ENCODE measurements around the gene ADM2.

Gene ADM2

DNA sequence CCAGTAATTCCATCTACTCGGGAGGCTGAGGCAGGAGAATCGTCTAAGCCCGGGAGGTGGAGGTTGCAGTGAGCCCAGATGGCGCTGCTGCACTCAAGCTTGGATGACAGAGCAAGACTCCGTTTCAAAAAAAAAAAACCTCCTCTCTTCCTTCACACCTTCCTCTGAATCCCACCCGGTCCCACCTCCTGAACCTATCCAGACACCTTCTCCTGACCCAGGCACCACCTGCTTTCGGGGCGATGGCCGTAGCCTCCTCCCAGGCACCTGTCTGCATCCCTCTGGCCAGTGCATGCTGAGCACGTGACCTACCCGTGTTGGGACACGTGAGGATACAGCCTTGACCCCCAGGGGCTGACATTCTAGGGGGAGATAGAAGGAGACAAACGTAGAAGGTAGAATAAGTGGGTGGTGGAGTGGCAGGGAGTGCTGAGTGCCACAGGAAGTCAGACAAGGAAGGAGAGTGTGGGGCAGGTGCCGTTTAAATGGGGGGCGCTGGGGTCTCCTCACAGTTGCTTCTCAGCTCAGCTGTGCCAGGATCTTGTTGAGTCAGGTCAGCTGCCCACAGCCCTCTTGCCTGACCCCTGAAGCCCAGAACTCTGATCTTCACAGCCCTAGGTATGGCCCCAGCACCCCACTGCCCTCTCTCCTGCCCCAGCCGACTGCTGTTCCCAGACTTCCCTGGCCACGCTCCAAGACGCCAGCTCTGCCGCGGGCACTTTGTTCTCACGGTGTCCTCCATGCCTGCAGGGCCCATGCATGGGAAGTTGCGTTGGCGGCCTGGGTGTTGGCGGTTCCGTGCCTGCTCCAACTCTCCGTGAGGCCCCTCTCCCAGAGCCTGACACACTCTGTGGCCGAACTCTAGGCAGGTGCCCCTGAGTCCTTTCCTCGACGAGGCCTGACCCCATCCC, 4.1 kb downstream of the ADM2 start:
- peak; percentile 32 for DNase-seq (ENCODE audit: low read depth)

DNA sequence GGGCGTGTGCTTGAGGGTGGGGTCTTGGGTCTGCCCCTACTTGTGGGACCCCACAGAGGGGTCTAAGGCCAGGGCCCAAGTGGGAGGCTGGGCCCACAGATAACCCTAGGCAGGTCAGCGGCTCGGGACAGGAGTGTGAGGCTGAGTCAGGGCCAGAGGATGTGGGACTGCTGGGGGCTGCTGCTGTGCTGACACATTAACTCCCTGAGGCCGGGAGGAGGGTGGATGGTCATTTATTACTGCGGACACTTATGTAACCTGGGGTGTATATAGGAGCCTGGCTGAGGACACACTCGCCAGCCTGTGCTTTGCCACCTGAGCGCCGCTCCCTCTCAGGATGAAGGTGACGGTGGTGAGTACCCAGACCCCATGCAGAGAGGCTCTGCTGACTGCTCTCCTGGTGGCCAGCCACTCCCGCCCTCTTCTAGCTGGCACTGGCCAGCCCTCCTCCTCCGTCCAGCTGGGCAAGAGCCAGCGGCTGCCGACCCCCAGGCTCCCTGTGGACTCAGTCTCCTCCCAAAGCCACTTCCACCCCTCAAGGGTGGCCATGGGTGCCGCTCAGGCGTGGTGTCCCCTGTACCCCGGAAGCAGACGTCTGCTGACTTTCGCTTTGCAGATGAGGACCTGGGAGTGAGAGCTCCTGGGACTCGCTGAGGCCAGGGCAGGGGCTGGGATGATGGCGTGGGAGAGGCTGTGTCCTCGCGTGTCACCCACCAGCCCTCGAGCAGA, 5.4 kb downstream of the ADM2 start, which contains the start of gene MIOX:
Gene MIOX (plus strand): TSS at position 299 of the 729 bp plus-strand sequence. CDS start 39 bp downstream, at position 338.
- peak; percentile 49 for DNase-seq (ENCODE audit: low read depth)

DNA sequence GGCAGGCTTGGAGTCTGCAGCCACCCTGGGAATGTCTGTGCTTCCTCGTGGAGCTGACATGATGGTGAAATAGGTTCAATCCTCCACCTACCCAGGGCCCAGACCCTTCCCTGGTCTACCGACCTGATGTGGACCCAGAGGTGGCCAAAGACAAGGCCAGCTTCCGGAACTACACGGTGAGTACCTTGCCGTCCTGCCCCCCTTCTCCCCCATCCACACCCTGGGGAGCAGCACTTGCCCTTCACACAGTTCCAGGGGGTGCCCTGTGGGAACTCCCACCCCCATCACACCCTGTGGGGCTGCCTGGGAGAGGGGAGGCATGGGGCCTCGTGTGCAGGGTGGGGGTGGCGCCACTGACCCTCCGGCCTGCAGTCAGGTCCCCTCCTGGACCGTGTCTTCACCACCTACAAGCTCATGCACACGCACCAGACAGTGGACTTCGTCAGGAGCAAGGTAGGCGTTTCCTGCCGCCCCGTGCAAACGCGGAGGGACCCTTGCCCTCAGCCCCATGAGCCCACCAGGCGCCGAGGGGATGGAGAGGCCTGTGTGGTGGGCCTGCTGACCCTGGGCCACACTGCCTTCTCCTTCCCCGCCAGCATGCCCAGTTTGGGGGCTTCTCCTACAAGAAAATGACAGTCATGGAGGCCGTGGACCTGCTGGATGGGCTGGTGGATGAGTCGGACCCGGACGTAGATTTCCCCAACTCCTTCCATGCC, 6.1 kb downstream of the ADM2 start:
- no peak for DNase-seq (ENCODE audit: low read depth)

DNA sequence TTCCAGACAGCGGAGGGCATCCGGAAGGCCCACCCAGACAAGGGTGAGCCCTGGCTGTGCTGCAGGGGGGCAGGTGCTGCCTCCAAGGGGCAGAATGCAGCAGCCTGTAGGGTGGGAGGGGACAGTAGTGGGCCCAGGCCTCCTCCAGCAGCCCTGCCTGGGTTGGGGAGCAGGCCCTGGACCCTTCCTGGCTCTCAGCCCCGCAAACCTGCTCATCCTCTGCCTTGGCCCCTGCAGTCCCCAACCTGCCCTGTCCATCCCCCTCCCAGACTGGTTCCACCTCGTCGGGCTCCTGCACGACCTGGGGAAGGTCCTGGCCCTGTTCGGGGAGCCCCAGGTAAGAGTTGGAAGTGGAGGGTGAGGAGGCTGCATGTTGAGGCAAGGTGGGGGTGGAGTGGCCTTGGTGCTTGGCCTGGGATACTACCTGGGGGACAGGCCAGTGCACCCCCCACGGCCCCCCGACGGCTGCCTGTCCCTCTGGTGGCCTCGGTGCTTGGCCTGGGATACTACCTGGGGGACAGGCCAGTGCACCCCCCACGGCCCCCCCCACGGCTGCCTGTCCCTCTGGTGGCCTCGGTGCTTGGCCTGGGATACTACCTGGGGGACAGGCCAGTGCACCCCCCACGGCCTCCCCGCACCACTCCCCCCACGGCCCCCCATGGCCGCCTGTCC, 6.8 kb downstream of the ADM2 start:
- DNase-seq (ENCODE audit: low read depth): no peak

DNA sequence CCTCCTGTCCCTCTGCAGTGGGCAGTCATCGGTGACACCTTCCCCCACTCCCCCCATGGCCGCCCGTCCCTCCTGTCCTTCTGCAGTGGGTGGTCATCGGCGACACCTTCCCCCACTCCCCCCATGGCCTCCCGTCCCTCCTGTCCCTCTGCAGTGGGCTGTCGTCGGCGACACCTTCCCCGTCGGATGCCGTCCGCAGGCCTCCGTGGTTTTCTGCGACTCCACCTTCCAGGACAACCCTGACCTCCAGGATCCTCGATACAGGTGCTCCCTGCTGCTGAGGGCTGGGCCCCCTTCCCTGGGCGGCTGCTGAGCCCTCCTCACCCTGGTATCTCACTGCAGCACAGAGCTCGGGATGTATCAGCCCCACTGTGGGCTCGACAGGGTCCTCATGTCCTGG, 7.5 kb downstream of the ADM2 start:
- DNase-seq (ENCODE audit: low read depth): no peak

DNA sequence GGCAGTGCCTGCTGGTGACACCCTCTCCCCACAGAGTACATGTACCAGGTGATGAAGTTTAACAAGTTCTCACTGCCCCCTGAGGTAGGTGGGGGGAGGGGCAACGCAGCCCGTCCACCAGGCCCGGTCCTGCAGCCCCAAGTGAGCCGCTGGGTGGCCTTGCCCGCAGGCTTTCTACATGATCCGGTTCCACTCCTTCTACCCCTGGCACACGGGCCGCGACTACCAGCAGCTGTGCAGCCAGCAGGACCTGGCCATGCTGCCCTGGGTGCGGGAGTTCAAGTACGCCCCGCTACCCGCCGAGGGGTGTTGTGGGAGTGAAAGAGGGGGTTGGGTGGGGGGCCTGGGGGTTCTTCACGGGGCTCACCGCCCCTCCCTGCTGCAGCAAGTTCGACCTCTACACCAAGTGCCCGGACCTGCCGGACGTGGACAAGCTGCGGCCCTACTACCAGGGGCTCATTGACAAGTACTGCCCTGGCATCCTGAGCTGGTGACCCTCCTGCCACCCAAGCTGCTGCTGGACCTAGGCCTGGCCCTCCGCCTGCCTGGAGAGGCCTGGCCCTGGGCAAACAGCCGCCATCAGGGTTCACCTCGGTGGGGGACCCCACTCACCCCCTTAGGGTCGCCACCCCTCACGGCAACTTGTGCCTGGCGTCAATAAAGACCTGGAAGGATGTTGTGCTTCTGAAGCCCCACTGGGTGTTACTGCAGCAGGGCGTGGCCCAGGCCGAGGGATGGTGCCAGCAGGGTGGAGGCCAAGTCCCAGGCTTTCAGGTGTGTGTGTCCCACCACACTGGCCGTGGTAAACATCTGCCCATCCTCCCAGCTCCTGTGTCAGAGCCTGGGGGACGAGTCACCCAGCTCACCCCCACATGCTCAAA, 8.3 kb downstream of the ADM2 start:
- DNase-seq (ENCODE audit: low read depth): no peak

DNA sequence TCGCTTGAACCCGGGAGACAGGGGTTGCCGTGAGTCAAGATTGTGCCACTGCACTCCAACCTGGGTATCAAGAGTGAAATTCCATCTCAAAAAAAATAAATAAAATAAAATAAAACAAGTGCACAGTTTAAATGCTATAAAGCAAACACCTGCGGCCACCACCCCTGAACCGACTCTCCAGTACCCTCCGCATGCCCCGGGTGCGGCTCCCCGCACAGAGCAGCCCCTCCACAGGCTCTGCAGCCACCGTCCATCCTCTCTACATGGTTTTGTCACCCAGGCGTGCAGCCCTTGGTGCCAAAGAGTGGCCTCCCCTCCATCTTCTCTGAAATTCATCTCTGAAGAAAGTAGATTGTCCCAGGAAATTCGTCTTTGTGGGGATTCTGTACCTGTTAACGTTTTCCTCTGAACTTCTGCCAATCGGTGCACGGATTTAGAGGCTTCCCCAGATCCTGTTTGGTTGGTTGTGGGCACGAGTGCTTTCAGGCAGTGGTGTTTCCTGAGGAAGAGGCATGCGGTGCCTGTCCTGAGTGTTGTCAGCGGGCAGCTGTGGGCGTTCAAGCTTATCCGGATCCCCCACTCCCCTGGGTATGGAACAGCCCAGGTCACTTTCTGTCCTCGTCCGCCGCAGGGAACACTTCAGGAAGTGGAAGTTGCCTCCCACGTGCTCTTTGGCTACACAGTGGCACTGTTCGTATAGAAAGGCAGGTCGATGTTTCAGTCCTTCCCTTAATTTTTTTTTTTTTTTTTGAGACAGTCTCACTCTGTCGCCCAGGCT, 9.4 kb downstream of the ADM2 start:
- DNase-seq (ENCODE audit: low read depth): no peak

DNA sequence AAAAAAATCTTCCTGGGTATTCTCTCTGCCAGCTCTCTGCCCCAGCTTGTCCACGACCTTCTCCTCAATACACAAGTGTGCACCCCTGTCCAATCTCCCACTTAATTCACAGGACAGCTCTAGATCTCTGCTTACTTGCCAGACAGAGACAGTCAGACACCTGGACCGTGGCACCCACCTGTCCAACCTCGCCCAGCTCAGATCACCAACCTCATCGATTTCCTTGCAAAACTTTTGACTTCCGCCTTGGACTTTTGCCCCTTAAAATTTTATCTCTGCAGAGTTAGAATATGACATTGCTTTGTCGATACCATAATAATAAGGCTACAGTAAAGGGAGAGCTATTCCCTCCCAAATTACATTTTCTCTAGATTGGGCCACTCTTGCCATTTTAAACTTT, 15.8 kb downstream of the ADM2 start:
- no peak for DNase-seq (ENCODE audit: low read depth)

DNA sequence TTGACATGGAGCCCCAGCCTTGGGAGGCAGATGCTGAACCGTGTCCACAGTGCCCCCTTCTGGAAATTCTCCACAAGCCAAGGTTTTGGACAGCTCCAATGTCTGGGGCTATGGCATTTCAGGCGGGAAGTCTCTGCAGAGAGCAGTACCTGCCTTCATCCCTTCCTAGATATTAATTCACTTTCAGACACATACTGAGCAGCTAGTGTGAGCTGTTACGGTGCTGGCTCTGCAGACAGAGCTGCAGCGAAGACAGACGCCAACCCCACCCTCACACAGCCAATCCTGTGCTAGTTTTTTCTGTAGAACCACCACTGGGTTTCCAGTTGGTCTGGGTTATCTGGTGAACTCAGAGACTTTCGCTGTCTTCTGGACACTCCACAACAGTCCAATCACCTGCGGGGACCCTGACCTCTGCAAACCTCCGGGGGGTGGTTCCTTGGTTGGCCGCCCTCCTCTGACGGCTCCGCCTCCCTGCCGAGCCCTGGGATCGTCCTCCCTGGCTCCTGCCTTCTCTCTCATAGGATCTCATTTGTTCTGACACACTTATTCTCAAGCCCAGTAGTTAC, 17.1 kb downstream of the ADM2 start:
- peak; percentile 65 for DNase-seq (ENCODE audit: low read depth)

DNA sequence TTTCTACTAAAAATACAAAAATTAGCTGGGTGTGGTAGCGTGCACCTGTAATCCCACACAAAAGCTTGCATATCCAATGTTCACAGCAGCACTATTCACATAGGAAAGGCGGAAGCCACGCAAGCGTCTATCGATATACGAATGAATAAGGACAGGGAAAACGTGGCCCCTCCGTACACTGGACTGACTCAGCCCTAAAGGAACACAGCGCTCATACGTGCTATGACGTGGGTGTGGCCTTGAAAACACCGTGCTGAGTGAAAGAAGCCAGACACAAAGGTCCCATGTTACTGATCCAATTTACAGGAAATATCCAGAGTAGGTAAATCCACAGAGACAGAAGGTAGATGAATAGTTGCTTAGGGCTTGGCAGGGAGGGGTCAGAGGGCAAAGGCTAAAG, 19.1 kb downstream of the ADM2 start:
- no peak for DNase-seq (ENCODE audit: low read depth)

DNA sequence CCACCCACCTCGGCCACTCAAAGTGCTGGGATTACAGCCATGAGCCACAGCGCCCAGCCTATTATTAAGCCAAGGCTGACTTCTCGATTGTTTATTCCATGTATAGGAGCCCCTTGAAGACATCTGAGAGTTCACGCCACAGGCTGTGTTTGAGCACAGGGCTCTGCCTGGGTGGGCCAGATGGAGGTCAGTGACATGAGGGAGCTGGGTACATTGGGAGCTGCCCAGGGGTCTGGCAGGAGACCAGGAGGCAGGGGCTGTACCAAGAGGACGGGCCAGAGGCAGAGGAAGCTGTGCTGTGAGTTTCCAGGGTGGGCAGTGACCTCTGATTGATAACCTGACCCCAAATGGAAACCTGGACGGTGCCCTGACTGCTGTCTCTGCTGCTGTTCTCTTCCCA, 20.8 kb downstream of the ADM2 start:
- DNase-seq (ENCODE audit: low read depth): no peak

DNA sequence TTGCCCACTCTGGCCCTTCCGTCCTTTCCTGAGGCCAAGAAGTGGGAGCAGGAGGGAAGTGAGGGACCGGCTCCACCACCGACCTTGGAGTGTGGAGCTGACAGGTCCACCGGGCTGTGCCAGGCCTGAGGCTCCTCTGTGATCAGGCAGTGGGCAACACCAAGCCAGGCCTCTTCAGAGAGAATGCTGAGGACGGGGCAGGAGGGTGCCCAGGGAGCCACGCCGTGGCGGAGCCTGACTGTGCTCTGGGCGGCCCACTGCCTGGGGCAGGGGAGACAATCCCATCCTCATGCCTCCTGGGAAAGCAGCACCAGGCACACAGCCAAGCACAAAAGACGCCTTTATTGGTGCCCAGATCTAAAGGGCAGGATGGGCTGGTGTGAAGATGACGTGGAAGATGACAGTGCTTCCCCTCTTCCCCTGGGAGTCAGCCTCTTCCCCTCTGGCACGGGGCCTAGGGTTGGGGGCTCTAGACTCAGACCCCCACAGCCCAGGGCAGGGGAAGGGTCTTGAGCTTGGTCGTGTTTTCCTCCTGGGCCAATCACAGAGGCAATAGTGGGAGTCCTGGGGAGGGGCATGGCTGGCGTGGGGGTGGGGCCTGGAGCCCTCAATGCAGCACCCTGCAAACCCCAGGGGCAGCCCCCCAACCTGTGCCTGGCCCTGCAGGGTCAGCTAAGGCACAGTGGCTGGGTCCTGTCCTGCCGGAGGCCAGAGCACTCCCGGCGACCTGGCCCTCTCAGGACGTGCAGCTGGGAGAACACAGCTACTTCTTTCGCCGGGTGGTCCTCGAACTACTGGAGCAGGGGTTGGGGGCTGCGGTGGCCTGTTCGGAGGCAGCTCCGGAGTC, 21.5 kb downstream of the ADM2 start:
- no peak for DNase-seq (ENCODE audit: low read depth)

DNA sequence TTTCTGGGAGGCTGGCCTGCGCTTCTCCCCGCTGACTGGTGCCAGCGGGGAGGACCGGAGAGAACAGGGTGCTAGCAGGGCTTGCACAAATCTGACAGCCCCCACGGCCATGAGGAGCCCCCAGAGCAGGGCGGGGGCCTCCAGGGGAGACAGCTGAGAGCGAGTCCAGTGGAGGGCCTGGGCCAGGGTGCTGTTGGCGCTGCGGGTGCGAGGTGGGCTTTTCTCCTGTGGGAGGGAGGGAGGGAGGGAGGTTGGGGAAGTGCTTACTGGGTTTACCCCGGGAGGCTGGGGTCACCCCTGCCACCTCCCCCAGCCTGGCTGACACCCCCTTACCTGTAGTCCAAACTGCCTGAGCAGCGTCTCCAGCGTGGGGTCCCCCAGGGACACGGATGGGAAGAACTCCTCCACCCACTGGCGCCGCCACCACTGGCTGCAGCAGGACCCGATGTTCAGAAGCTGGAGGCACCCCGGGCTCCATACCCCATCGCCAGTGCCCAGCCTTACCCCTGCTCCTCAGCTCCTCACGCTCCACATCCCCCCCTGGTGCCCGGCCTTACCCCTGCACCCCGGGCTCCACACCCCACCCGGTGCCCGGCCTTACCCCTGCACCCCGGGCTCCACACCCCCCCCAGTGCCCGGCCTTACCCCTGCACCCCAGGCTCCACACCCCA, 22.3 kb downstream of the ADM2 start:
- no peak for DNase-seq (ENCODE audit: low read depth)

DNA sequence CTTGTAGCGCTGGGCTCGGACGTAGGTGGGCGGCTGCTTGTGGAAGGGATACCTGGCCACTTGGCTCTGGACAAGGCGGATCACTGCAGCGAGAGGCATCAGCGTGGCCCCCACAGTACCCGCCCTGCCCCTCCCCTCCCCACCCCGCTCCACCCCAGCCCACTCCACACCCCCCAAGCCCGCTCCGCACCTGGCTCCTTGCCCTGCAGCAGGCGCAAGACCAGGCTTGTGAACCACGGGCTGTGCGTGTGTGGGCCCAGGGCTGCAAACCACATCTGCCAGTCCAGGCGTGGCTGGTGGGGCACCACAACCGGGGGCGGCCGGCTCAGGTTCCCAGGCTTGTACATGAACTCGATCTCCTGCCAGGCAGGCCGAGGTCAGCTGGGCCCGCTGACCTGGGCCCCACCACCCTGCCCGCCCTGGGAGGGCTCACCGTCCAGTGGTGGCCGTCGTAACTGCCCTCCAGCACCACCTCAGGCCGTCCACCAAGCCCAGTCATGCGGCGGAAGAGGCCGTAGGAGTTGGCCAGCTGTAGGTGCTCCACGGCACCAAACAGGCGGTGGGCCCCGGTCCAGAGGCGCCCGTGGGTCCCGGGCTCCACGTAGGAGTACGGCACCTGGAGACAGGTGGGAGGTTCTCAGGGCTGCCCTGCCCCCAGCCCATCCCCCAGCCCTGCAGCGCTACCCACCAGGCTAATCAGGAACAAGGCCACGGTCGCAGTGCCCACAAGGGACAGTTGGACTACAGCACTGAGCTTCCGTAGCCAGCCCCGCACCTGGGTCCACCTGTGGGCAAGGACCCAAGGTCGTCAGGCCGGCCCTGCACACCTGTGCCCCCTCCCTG, 23.2 kb downstream of the ADM2 start:
- no peak for DNase-seq (ENCODE audit: low read depth)

DNA sequence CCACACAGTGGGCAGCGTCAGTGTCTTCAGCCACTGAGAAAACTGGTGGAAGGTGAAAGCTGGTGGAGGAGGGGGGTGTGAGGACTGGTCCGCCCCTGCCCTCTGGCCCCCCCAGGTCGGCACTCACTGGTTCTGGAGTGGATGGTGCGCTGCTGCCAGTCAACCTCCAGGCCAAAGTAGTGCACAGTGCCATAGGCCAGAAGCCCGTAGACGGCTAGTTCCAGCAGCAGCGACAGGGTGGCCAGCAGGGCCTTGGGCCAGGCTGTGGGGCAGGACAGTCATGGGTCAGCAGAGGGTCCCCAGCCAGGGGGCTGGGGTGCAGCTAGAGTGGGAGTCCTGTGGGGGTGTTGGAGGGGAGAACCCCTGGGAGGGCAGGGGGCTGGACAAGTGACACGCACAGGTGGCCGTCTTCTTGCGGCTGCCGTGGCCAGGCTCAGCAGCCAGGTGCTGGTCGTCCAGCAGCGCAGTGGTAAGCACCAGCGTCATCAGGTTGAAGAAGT, 24.0 kb downstream of the ADM2 start:
- no peak for DNase-seq (ENCODE audit: low read depth)

DNA sequence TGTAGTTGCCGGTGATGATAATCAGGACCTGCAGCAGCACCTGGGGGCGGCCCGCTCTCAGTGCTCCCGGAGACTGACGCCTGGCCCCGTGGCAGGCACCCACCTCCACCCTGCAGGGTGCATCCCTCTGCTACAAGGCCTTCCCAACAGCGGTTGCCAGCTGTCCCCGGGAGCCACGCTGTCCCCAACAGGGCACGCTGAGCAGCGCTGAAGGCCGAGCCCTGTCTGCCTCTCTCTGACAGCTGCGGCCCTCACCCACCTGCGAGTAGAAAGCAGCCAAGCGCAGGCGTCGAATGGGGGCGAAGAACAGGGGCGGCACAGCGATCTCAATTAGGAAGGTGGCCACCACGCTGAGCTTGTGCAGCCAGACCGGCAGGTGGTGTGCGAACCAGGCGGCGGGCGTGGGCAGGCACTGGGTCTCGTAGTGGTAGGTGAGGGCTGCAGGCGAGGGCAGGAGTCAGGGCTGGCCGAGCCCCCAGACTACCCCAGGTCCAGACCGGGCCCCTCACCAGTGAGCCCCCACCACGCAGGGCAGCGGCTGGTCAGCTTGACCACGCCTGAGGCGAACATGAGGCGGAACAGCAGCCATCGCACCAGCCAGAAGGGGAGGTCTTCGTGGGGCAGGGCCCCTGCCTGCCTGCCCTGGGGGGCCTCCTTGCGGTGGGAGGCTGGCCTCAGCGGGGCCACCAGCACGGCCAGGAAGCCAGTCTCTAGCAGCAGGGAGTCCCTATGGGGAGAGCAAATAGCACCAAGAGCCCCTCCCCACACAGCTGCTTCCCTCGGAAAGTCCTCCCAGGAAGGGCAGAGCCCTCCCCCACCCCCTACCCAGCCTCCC, 24.6 kb downstream of the ADM2 start:
- no peak for DNase-seq (ENCODE audit: low read depth)
